ENCODE data around the gene EPC1. TPM values are rescaled to one million over a fixed set of nuclear protein-coding genes. Genes with fewer than 3 reads are reported as not detected.
A peak's percentile ranks its signal among the peaks of the same experiment; 100 is the strongest.

EPC1 gene
- total RNA-seq, 1 donor from 2014 or later: 31.0 TPM

GRCh38 chr10:32386623-32387260, 39.8 kb upstream of the EPC1 start:
- Mint-ChIP-seq H3K27ac (ENCODE audit: unreplicated experiment) (no peak overlapping the region), H3K27me3 (ENCODE audit: unreplicated experiment) (no peaks in the 10 kb centered on the region), H3K4me1 (ENCODE audit: unreplicated experiment) (no peaks in the 10 kb centered on the region), H3K4me3 (ENCODE audit: unreplicated experiment) (no peak overlapping the region), H3K36me3 (ENCODE audit: low read depth, unreplicated experiment) (no peaks in the 10 kb centered on the region), H3K9me3 (ENCODE audit: unreplicated experiment) (no peaks in the 10 kb centered on the region)
- TF ChIP-seq CTCF (IDR thresholded peaks at IDR 0.05; ENCODE audit: unreplicated experiment): no peak
- DNase-seq (ENCODE audit: low spot score): no peak

GRCh38 chr10:32384171-32384570, 37.2 kb upstream of the EPC1 start:
- H3K36me3 Mint-ChIP-seq (ENCODE audit: low read depth, unreplicated experiment): no peaks in the 10 kb centered on the region
- no peaks in the 10 kb centered on the region for H3K27me3 Mint-ChIP-seq (ENCODE audit: unreplicated experiment)
- H3K27ac Mint-ChIP-seq (ENCODE audit: unreplicated experiment): no peak overlapping the region
- H3K9me3 Mint-ChIP-seq (ENCODE audit: unreplicated experiment): no peaks in the 10 kb centered on the region
- no peak for TF ChIP-seq CTCF (IDR thresholded peaks at IDR 0.05; ENCODE audit: unreplicated experiment)
- DNase-seq (ENCODE audit: low spot score): no peak
- H3K4me1 Mint-ChIP-seq (ENCODE audit: unreplicated experiment): no peaks in the 10 kb centered on the region
- H3K4me3 Mint-ChIP-seq (ENCODE audit: unreplicated experiment): no peak overlapping the region

- Mint-ChIP-seq H3K4me3 (ENCODE audit: unreplicated experiment) (no peak overlapping the region), H3K27ac (ENCODE audit: unreplicated experiment) (peak overlapping the region; percentile 28), H3K27me3 (ENCODE audit: unreplicated experiment) (no peaks in the 10 kb centered on the region), H3K9me3 (ENCODE audit: unreplicated experiment) (no peaks in the 10 kb centered on the region), H3K36me3 (ENCODE audit: low read depth, unreplicated experiment) (no peaks in the 10 kb centered on the region), H3K4me1 (ENCODE audit: unreplicated experiment) (peaks cover 2% of the 10 kb centered on the region)
- TF ChIP-seq CTCF (IDR thresholded peaks at IDR 0.05; ENCODE audit: unreplicated experiment): no peak
- DNase-seq (ENCODE audit: low spot score): no peak
These were observed 34.2 kb upstream of the EPC1 start for GRCh38 chr10:32381165-32381564.

- Mint-ChIP-seq H3K9me3 (ENCODE audit: unreplicated experiment) (no peaks in the 10 kb centered on the region), H3K4me1 (ENCODE audit: unreplicated experiment) (peaks cover 2% of the 10 kb centered on the region), H3K27ac (ENCODE audit: unreplicated experiment) (peak overlapping the region; percentile 0), H3K4me3 (ENCODE audit: unreplicated experiment) (no peak overlapping the region), H3K36me3 (ENCODE audit: low read depth, unreplicated experiment) (no peaks in the 10 kb centered on the region), H3K27me3 (ENCODE audit: unreplicated experiment) (no peaks in the 10 kb centered on the region)
- no peak for TF ChIP-seq CTCF (IDR thresholded peaks at IDR 0.05; ENCODE audit: unreplicated experiment)
- DNase-seq (ENCODE audit: low spot score): no peak
These were observed 33.1 kb upstream of the EPC1 start for GRCh38 chr10:32379950-32380551.

GRCh38 chr10:32379318-32379949, 32.5 kb upstream of the EPC1 start:
- Mint-ChIP-seq H3K9me3 (ENCODE audit: unreplicated experiment) (no peaks in the 10 kb centered on the region), H3K4me1 (ENCODE audit: unreplicated experiment) (peaks cover 2% of the 10 kb centered on the region), H3K27me3 (ENCODE audit: unreplicated experiment) (no peaks in the 10 kb centered on the region), H3K27ac (ENCODE audit: unreplicated experiment) (no peak overlapping the region), H3K36me3 (ENCODE audit: low read depth, unreplicated experiment) (no peaks in the 10 kb centered on the region), H3K4me3 (ENCODE audit: unreplicated experiment) (no peak overlapping the region)
- no peak for TF ChIP-seq CTCF (IDR thresholded peaks at IDR 0.05; ENCODE audit: unreplicated experiment)
- DNase-seq (ENCODE audit: low spot score): peak; percentile 18

Measured in endothelial cell (in vitro differentiated cells).